Stomach (tissue), 9 donors: ENCODE data around the gene RNF112. TPM values are rescaled to one million over a fixed set of nuclear protein-coding genes. Genes with fewer than 3 reads are reported as not detected.
"Not testable (repeated sequence)": the region's sequence is repeated elsewhere in the genome, so short reads cannot be mapped to it uniquely, and the experiment has no call there.

Experiments
- DNase-seq, 2 donors: peaks; one replicate each; pipeline versions ENCODE4 v3.0.0 to v3.0.0-alpha.2; 2013 to 2019
- H3K27ac ChIP-seq, 5 donors: fragments of 200-600 bp in 4 of 5; sonication (generic) in 4 of 5; one replicate each; pipeline ENCODE4 v1.5.1; 2013 to 2019; ENCODE audit warnings: mild to moderate bottlenecking in 1 of 5, moderate library complexity in 1 of 5
- H3K27me3 ChIP-seq, 3 donors: fragments of 200-600 bp; sonication (generic); one replicate each; pipeline ENCODE4 v1.5.1; 2017 to 2019; ENCODE audit warnings: mixed run types in 1 of 3
- H3K36me3 ChIP-seq, 4 donors: fragments of 200-600 bp; sonication (generic); 1 replicate in 3 of 4; 2 replicates in 1 of 4; pipeline ENCODE4 v1.5.1; 2016 to 2019
- H3K4me1 ChIP-seq, 4 donors: fragments of 200-600 bp; sonication (generic); one replicate each; pipeline ENCODE4 v1.5.1; 2016 to 2019
- H3K4me3 ChIP-seq, 4 donors: fragments of 200-600 bp; sonication (generic) in 3 of 4; one replicate each; pipeline ENCODE4 v1.5.1; 2016 to 2019; ENCODE audit warnings: mild to moderate bottlenecking in 1 of 4
- H3K9me3 ChIP-seq, 4 donors: fragments of 200-600 bp; sonication (generic); one replicate each; pipeline ENCODE4 v1.5.1; 2016 to 2019
- EP300 ChIP-seq: sonication (generic); formaldehyde crosslinking; IDR thresholded peaks from one replicate; pipeline ENCODE4 v1.6.1; 2017; ENCODE audit warnings: antibody characterized with exemption
- POLR2A ChIP-seq, 4 donors: fragments of 450-650 bp; IDR thresholded peaks; one replicate each; pipeline ENCODE4 v1.6.1; 2016; ENCODE audit warnings: antibody characterized with exemption in 4 of 4, control low read depth in 2 of 4, mild to moderate bottlenecking in 1 of 4, moderate library complexity in 1 of 4
- POLR2AphosphoS5 ChIP-seq, 3 donors: sonication (generic); formaldehyde crosslinking; IDR thresholded peaks; one replicate each; pipeline ENCODE4 v1.6.1; 2016; ENCODE audit warnings: antibody characterized with exemption in 3 of 3
- WGBS, 5 donors: extraction: QIAGEN DNeasy Blood & Tissue Kit in 3 of 5; methylation state at CpG; one replicate each; pipeline versions ENCODE4 v1.1.5 to v1.1.7; 2013 to 2018; 5-methylcytosine and 5-hydroxymethylcytosine counted together
- intact Hi-C: fragments of 100-400 bp; cut with DNase I; formaldehyde crosslinking; loops from one replicate; pipeline ENCODE4 v1.15.1; 2023; ENCODE audit warnings: low total_unique reads
- polyA plus RNA-seq, 3 donors: library from polyadenylated mRNA; stranded (reverse); fragments of 200-250 nt; gene quantifications; one replicate each; pipeline ENCODE4 v1.2.3, GENCODE V29; 2013
- total RNA-seq, 5 donors: library from RNA; depleted of rRNA; stranded (reverse); fragments of >200 nt; gene quantifications; one replicate each; pipeline versions ENCODE4 v1.1.0 to v1.2.3, GENCODE V29; 2014 to 2016
- TF ChIP-seq, protein P1 (sequence below), 7 experiments: fragments of 450-650 bp in 4 of 7; fragments of 200-600 bp in 3 of 7; sonication (generic) in 3 of 7; IDR thresholded peaks; one replicate each; pipeline ENCODE4 v1.5.1; 2016 to 2019; ENCODE audit warnings: antibody characterized with exemption in 7 of 7, control low read depth in 2 of 7, mild to moderate bottlenecking in 1 of 7
- donor health status: healthy with polysubstance abuse.
- donor health status: Bipolar disorder and iron deficiency.
- donor health status: healthy.

Gene RNF112
- total and polyA plus RNA-seq, 8 donors: 0.45 to 5.0 (median 2.1) TPM; not detected in 2

DNA sequence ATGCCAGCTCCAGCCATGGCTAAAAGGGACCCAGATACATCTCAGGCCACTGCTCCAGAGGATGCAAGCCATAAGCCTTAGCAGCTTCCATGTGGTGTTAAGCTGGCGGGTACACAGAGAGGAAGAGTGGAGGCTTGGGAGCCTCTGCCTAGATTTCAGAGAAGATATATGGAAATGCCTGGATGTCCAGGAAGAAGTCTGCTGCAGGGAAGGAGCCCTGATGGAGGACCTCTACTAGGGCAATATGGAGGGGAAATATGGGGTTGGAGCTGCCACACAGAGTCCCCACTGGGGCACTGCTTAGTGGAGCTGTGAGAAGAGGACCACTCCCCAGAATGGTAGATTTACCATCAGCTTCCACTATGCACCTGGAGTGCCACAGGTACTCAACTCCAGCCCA, 32.1 kb downstream of the RNF112 start:
- DNase-seq: no peak
- WGBS, 5 donors: 95 to 100% (median 95%) methylated on average over 1 of the region's 1 CpG
- Histone ChIP-seq H3K4me3 (no peak overlapping the region), H3K9me3 (peaks cover 0 to 9% (median 4%) of the 10 kb centered on the region in 4 donors), H3K27me3 (no peaks in the 10 kb centered on the region), H3K4me1 (peaks cover 5 to 18% (median 13%) of the 10 kb centered on the region in 4 donors), H3K36me3 (no peaks in the 10 kb centered on the region), H3K27ac (no peak overlapping the region)
- TF ChIP-seq, protein P1, sequence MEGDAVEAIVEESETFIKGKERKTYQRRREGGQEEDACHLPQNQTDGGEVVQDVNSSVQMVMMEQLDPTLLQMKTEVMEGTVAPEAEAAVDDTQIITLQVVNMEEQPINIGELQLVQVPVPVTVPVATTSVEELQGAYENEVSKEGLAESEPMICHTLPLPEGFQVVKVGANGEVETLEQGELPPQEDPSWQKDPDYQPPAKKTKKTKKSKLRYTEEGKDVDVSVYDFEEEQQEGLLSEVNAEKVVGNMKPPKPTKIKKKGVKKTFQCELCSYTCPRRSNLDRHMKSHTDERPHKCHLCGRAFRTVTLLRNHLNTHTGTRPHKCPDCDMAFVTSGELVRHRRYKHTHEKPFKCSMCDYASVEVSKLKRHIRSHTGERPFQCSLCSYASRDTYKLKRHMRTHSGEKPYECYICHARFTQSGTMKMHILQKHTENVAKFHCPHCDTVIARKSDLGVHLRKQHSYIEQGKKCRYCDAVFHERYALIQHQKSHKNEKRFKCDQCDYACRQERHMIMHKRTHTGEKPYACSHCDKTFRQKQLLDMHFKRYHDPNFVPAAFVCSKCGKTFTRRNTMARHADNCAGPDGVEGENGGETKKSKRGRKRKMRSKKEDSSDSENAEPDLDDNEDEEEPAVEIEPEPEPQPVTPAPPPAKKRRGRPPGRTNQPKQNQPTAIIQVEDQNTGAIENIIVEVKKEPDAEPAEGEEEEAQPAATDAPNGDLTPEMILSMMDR (IDR thresholded peaks at IDR 0.05): no peak
- TF ChIP-seq POLR2AphosphoS5 (IDR thresholded peaks at IDR 0.05) (no peak), POLR2A (IDR thresholded peaks at IDR 0.05) (no peak), EP300 (no peak)
- intact Hi-C loops: no loop called here

DNA sequence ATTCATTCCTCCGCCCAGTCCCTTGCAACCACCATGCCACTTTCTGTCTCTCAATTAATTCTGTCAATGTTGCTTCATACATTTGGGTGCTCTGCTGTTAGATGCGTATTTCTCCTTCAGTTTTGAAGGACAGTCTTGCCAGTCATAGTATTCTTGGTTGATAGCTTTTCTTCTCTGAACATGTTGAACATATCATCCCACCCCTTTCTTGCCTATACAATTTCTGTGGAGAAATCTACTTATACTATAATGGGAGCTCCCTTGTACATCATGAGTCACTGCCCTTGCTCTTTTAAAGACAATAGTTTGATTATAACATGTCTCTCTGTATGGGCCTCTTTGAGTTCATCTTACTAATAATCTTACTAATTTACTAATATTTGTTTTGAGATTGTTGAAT, 34.1 kb downstream of the RNF112 start:
- TF ChIP-seq, protein P1 (IDR thresholded peaks at IDR 0.05): no peak
- TF ChIP-seq POLR2A (IDR thresholded peaks at IDR 0.05): no peak
- TF ChIP-seq POLR2AphosphoS5 (IDR thresholded peaks at IDR 0.05): no peak
- TF ChIP-seq EP300: no peak
- Histone ChIP-seq H3K9me3 (peaks cover 0 to 9% (median 4%) of the 10 kb centered on the region in 4 donors), H3K27ac (no peak overlapping the region), H3K4me1 (peaks cover 15 to 35% (median 25%) of the 10 kb centered on the region in 4 donors), H3K27me3 (no peaks in the 10 kb centered on the region), H3K4me3 (no peak overlapping the region), H3K36me3 (no peaks in the 10 kb centered on the region)
- intact Hi-C loops: loop anchor here (5.0 kb wide), 1 partner anchor 78 kb away; no protein-coding TSS in a partner anchor
- no peak for DNase-seq
- WGBS, 5 donors: 93 to 98% (median 97%) methylated on average over 2 of the region's 2 CpGs

DNA sequence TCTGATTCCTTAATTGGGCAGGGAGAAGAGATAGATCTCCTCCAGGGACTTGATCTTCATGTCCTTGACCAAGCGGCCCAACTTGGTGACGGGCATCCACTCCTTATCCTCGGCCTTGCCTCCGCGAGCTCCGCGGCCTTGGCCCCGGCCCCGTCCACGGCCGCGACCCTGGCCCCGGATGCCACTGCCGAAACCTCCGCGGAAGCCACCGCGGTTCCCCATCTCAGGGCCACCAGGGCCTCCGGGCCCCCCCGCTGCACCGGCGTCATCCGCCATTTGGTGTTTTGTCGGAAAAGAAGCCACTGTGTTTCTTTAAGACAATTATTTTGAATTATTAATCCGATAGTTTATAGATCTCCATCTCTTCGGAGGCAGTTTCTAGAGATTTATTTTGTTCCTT, 35.5 kb downstream of the RNF112 start:
- not testable (repeated sequence) for H3K27me3 ChIP-seq, H3K36me3 ChIP-seq, H3K9me3 ChIP-seq, H3K4me3 ChIP-seq, DNase-seq
- peak overlapping the region in 4 of 5 donors; percentile 67 to 86 (median 77) for H3K27ac ChIP-seq
- peaks cover 15 to 35% (median 25%) of the 10 kb centered on the region in 4 donors for H3K4me1 ChIP-seq
- WGBS, 5 donors: 76 to 86% (median 85%) methylated on average over 19 to 26 of the region's 26 CpGs
- intact Hi-C loops: loop anchor here (5.0 kb wide), 1 partner anchor 79 kb away; no protein-coding TSS in a partner anchor

DNA sequence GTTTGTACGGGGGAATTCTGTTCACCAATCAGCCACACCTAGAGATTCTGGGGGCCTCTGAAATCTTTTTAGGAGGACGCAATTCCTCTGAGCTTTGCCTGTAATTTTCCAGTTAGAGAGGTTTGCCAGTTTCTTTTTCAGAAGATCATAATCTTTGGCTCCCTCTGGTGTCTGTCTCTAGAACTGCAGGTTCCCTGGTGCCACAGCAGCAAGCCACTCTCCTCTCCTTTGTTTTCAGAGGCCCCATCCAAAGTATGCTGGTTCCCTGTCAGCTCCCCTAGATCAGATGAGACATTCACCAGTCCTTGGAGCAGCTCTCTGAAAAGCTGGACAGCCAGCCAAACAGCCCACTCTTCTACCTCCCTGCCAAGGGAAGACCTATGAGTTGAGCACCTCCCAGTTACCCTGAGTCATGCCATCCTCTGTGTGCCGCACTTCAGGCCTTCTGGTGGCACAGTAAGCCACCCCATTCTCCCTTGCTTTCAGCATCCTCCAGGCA, 36.1 kb downstream of the RNF112 start:
- peak in 1 of 3 donors; percentile 42 for TF ChIP-seq POLR2AphosphoS5 (IDR thresholded peaks at IDR 0.05)
- TF ChIP-seq, protein P1 (IDR thresholded peaks at IDR 0.05): peak in 6 of 7 experiments; percentile 45 to 98 (median 96)
- TF ChIP-seq POLR2A (IDR thresholded peaks at IDR 0.05): no peak
- H3K36me3 ChIP-seq: no peaks in the 10 kb centered on the region
- peak; percentile 73 to 90 for DNase-seq
- H3K27me3 ChIP-seq: no peaks in the 10 kb centered on the region
- H3K9me3 ChIP-seq: peaks cover 0 to 9% (median 4%) of the 10 kb centered on the region in 4 donors
- H3K27ac ChIP-seq: peak overlapping the region in 4 of 5 donors; percentile 67 to 86 (median 77)
- H3K4me3 ChIP-seq: no peak overlapping the region
- WGBS, 5 donors: 19 to 30% (median 28%) methylated on average over 3 of the region's 3 CpGs
- H3K4me1 ChIP-seq: peaks cover 15 to 35% (median 25%) of the 10 kb centered on the region in 4 donors
- intact Hi-C loops: loop anchor here (5.0 kb wide), 1 partner anchor 80 kb away; no protein-coding TSS in a partner anchor
